Measurements from ENCODE around the gene SSU72. TPM values are rescaled to one million over a fixed set of nuclear protein-coding genes. Genes with fewer than 3 reads are reported as not detected.

SSU72 gene
- total and polyA plus RNA-seq, 2 donors (not counting 3 experiments of a cell fraction or from before 2014, with no cell fraction given): 85.9 to 129 TPM

DNA sequence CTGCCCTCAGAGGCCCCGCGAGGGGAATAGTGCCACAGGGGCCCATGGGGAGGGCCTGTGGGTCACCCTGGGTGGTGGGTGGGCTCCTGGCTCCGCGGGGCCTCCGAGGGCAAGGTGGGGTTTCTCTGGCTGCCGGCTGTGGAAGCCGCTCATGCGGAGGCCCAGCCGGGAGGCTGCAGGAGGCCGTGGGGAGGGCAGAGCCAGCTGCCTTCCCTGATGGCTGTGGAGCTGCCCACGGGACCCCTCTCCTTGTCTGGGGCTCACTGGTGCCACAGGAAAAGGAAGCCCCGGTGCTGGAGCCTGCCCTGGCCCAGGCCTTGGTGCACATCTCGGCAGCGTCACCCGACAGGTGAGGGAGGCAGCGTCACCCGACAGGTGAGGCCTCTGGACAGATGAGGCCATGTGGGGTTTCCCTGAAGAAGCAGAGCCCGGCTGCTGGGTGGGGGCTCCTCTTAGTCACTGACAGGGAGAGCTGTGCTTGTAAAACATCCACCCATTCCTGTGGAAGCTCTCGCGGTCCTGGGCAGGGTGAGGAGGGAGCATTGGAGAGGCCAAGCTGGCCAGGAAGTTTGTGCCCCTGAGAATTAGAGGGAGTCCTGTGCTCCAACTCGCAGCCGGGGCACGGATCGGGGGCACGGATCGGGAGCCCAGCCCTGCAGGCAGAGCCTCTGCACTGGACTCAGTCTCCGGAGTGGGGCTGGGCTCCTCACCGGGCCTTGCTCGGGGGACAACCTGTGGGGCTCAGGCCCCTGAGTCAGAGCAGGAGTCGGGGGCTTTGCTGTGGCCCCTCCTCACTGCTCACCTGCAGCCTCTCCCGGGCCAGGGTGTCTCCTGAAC lies 46.7 kb upstream of the SSU72 start:
- H3K9me3 ChIP-seq (replicated peaks; ENCODE audit: control insufficient read depth, insufficient read depth, low read length): no peaks in the 10 kb centered on the region
- H4K20me1 ChIP-seq (replicated peaks; ENCODE audit: control insufficient read depth, extremely low read depth, insufficient read depth, low read length): no peaks in the 10 kb centered on the region
- H3K27me3 ChIP-seq (ENCODE audit: control insufficient read depth in 2 of 2, insufficient read depth in 2 of 2, low read length in 2 of 2): no peaks in the 10 kb centered on the region
- no peak overlapping the region for H3K4me3 ChIP-seq (replicated peaks in 1 of 3; ENCODE audit: insufficient read depth in 1 of 3, low read depth in 1 of 3, low read length in 3 of 3)
- no peak for FAIRE-seq
- intact Hi-C loops (cut with micrococcal nuclease) (no loop called here), dilution Hi-C loops (cut with MboI; ENCODE audit: extremely low pct_ligation_motif_present, low sequenced_read_pairs) (no loop called here)
- H3K9me1 ChIP-seq (replicated peaks; ENCODE audit: control insufficient read depth, extremely low read depth, insufficient read depth, low read length): no peaks in the 10 kb centered on the region
- no TSS peak for BruUV-seq (replicated peaks)
- H2AFZ ChIP-seq (ENCODE audit: low read depth, low read length): no peak overlapping the region
- CTCF ChIA-PET: interaction anchor here (1.3 kb wide), 1 partner anchor 18 kb away, joined by 5 read pairs; no protein-coding TSS in a partner anchor
- H3K9ac ChIP-seq (replicated peaks; ENCODE audit: extremely low read depth, insufficient read depth, low read length): no peak overlapping the region
- H3K27ac ChIP-seq (ENCODE audit: insufficient read depth, low read depth, low read length): no peak overlapping the region
- no peak overlapping the region for H3K4me2 ChIP-seq (ENCODE audit: insufficient read depth, low read length)
- POLR2A ChIA-PET: no interaction called here
- TF ChIP-seq POLR2AphosphoS5 (IDR thresholded peaks at IDR 0.05; ENCODE audit: insufficient read depth, low read depth, low read length) (no peak), MYC (IDR thresholded peaks at IDR 0.05; ENCODE audit: low read depth, low read length) (no peak), POLR2A (IDR thresholded peaks at IDR 0.05; ENCODE audit: low read depth, low read length) (no peak), EZH2 (IDR thresholded peaks at IDR 0.05; ENCODE audit: borderline replicate concordance, low read depth, low read length, severe bottlenecking) (no peak), MAX (IDR thresholded peaks at IDR 0.05; ENCODE audit: insufficient read depth, insufficient read length) (no peak), GATA2 (IDR thresholded peaks at IDR 0.05; ENCODE audit: insufficient read depth, insufficient read length, low read depth, low read length) (no peak), JUN (IDR thresholded peaks at IDR 0.05; ENCODE audit: borderline replicate concordance, insufficient read depth, insufficient read length, low read depth) (no peak), FOS (IDR thresholded peaks at IDR 0.05; ENCODE audit: borderline replicate concordance, insufficient read depth, low read length) (no peak)
- TF ChIP-seq, protein P1, sequence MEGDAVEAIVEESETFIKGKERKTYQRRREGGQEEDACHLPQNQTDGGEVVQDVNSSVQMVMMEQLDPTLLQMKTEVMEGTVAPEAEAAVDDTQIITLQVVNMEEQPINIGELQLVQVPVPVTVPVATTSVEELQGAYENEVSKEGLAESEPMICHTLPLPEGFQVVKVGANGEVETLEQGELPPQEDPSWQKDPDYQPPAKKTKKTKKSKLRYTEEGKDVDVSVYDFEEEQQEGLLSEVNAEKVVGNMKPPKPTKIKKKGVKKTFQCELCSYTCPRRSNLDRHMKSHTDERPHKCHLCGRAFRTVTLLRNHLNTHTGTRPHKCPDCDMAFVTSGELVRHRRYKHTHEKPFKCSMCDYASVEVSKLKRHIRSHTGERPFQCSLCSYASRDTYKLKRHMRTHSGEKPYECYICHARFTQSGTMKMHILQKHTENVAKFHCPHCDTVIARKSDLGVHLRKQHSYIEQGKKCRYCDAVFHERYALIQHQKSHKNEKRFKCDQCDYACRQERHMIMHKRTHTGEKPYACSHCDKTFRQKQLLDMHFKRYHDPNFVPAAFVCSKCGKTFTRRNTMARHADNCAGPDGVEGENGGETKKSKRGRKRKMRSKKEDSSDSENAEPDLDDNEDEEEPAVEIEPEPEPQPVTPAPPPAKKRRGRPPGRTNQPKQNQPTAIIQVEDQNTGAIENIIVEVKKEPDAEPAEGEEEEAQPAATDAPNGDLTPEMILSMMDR (IDR thresholded peaks at IDR 0.05; ENCODE audit: extremely low read depth in 1 of 2, insufficient read depth in 1 of 2, low read depth in 1 of 2, low read length in 2 of 2): no peak
- peaks cover 2% of the 10 kb centered on the region for H3K79me2 ChIP-seq (ENCODE audit: control insufficient read depth, insufficient read depth, low read length)
- no peak for DNase-seq (ENCODE audit: low read depth, low spot score)
- H3K36me3 ChIP-seq (ENCODE audit: control insufficient read depth in 2 of 2, extremely low read depth in 1 of 2, insufficient read depth in 2 of 2, low read length in 2 of 2): peaks cover 0 to 2% of the 10 kb centered on the region in 2 experiments
- H3K4me1 ChIP-seq (ENCODE audit: control insufficient read depth, extremely low read depth, insufficient read depth, low read length): peaks cover 4% of the 10 kb centered on the region
